ENCODE results near the gene ITPK1. TPM values are rescaled to one million over a fixed set of nuclear protein-coding genes. Genes with fewer than 3 reads are reported as not detected.

ITPK1 gene
- total and polyA plus RNA-seq, 2 donors (not counting 3 experiments of a cell fraction or from before 2014, with no cell fraction given): 39.6 to 51.8 TPM

GRCh38 chr14:92959761-92960680 is 155.7 kb downstream of the ITPK1 start:
- DNase-seq (ENCODE audit: low read depth, low spot score): no peak
- no peak overlapping the region for H3K4me3 ChIP-seq (replicated peaks in 1 of 3; ENCODE audit: insufficient read depth in 1 of 3, low read depth in 1 of 3, low read length in 3 of 3)
- H3K27me3 ChIP-seq (ENCODE audit: control insufficient read depth in 2 of 2, insufficient read depth in 2 of 2, low read length in 2 of 2): no peaks in the 10 kb centered on the region
- TF ChIP-seq MAX (IDR thresholded peaks at IDR 0.05; ENCODE audit: insufficient read depth, insufficient read length) (no peak), POLR2A (IDR thresholded peaks at IDR 0.05; ENCODE audit: low read depth, low read length) (no peak), MYC (IDR thresholded peaks at IDR 0.05; ENCODE audit: low read depth, low read length) (no peak), GATA2 (IDR thresholded peaks at IDR 0.05; ENCODE audit: insufficient read depth, insufficient read length, low read depth, low read length) (no peak), JUN (IDR thresholded peaks at IDR 0.05; ENCODE audit: borderline replicate concordance, insufficient read depth, insufficient read length, low read depth) (no peak), EZH2 (IDR thresholded peaks at IDR 0.05; ENCODE audit: borderline replicate concordance, low read depth, low read length, severe bottlenecking) (no peak), FOS (IDR thresholded peaks at IDR 0.05; ENCODE audit: borderline replicate concordance, insufficient read depth, low read length) (no peak), POLR2AphosphoS5 (IDR thresholded peaks at IDR 0.05; ENCODE audit: insufficient read depth, low read depth, low read length) (no peak)
- TF ChIP-seq, protein P1, sequence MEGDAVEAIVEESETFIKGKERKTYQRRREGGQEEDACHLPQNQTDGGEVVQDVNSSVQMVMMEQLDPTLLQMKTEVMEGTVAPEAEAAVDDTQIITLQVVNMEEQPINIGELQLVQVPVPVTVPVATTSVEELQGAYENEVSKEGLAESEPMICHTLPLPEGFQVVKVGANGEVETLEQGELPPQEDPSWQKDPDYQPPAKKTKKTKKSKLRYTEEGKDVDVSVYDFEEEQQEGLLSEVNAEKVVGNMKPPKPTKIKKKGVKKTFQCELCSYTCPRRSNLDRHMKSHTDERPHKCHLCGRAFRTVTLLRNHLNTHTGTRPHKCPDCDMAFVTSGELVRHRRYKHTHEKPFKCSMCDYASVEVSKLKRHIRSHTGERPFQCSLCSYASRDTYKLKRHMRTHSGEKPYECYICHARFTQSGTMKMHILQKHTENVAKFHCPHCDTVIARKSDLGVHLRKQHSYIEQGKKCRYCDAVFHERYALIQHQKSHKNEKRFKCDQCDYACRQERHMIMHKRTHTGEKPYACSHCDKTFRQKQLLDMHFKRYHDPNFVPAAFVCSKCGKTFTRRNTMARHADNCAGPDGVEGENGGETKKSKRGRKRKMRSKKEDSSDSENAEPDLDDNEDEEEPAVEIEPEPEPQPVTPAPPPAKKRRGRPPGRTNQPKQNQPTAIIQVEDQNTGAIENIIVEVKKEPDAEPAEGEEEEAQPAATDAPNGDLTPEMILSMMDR (IDR thresholded peaks at IDR 0.05; ENCODE audit: extremely low read depth in 1 of 2, insufficient read depth in 1 of 2, low read depth in 1 of 2, low read length in 2 of 2): no peak
- H3K4me1 ChIP-seq (ENCODE audit: control insufficient read depth, extremely low read depth, insufficient read depth, low read length): peaks cover 8% of the 10 kb centered on the region
- no peak overlapping the region for H3K4me2 ChIP-seq (ENCODE audit: insufficient read depth, low read length)
- no peaks in the 10 kb centered on the region for H3K79me2 ChIP-seq (ENCODE audit: control insufficient read depth, insufficient read depth, low read length)
- FAIRE-seq: no peak
- peaks cover 0 to 2% of the 10 kb centered on the region in 2 experiments for H3K36me3 ChIP-seq (ENCODE audit: control insufficient read depth in 2 of 2, extremely low read depth in 1 of 2, insufficient read depth in 2 of 2, low read length in 2 of 2)
- dilution Hi-C loops (cut with MboI; ENCODE audit: extremely low pct_ligation_motif_present, low sequenced_read_pairs): loop anchor here (25.0 kb wide), 1 partner anchor 177 kb away; no protein-coding TSS in a partner anchor
- ChIA-PET POLR2A (no interaction called here), CTCF (interaction anchor here (0.6 to 1.5 kb wide), 5 partner anchors 9 to 1010 kb away, joined by 3 to 7 read pairs (median 4); no protein-coding TSS in a partner anchor)
- no peak overlapping the region for H3K9ac ChIP-seq (replicated peaks; ENCODE audit: extremely low read depth, insufficient read depth, low read length)
- no peaks in the 10 kb centered on the region for H4K20me1 ChIP-seq (replicated peaks; ENCODE audit: control insufficient read depth, extremely low read depth, insufficient read depth, low read length)
- H3K9me3 ChIP-seq (replicated peaks; ENCODE audit: control insufficient read depth, insufficient read depth, low read length): no peaks in the 10 kb centered on the region
- no peak overlapping the region for H3K27ac ChIP-seq (ENCODE audit: insufficient read depth, low read depth, low read length)
- no peak overlapping the region for H2AFZ ChIP-seq (ENCODE audit: low read depth, low read length)
- no peaks in the 10 kb centered on the region for H3K9me1 ChIP-seq (replicated peaks; ENCODE audit: control insufficient read depth, extremely low read depth, insufficient read depth, low read length)
- intact Hi-C loops (cut with micrococcal nuclease): no loop called here
- no TSS peak for BruUV-seq (replicated peaks)
